K562 (cell line): ENCODE measurements around the gene CAPZA1. TPM values are rescaled to one million over a fixed set of nuclear protein-coding genes. Genes with fewer than 3 reads are reported as not detected.

Experiments
- CAMTA2 ChIP-seq: fragments of 250-450 bp; sonication (Bioruptor Pico); conservative IDR thresholded peaks from 2 replicates; pipeline ENCODE4 v1.5.1; 2022
- ETV5 ChIP-seq: sonication (generic); formaldehyde crosslinking; IDR thresholded peaks from 2 replicates; pipeline ENCODE4 v1.4.0; 2020; ENCODE audit warnings: low read depth, mild to moderate bottlenecking, missing genetic modification reagents
- FOS ChIP-seq: IDR thresholded peaks from 3 replicates; pipeline ENCODE4 v1.6.1; 2011; ENCODE audit not compliant: insufficient read length; ENCODE audit errors: extremely low read depth
- HDAC3 ChIP-seq: fragments of 450-650 bp; IDR thresholded peaks from 2 replicates; pipeline ENCODE4 v1.6.1; 2018; ENCODE audit warnings: borderline replicate concordance, mild to moderate bottlenecking, moderate library complexity; ENCODE audit not compliant: partially characterized antibody
- HMGN3 ChIP-seq: IDR thresholded peaks from 2 replicates; pipeline ENCODE4 v1.6.1; 2011; ENCODE audit warnings: borderline replicate concordance, low read depth, mild to moderate bottlenecking, mixed read lengths, low read length; ENCODE audit not compliant: insufficient read length; ENCODE audit errors: extremely low read depth
- JUN ChIP-seq, 2 experiments: sonication (generic) in 1 of 2; formaldehyde crosslinking in 1 of 2; IDR thresholded peaks; 2 replicates each; pipeline versions ENCODE4 v1.6.1 to v1.8.0; 2012 to 2022; ENCODE audit warnings: borderline replicate concordance in 2 of 2, mild to moderate bottlenecking in 2 of 2, improper control_type of control experiment in 1 of 2, low read depth in 1 of 2, low read length in 1 of 2, missing genetic modification reagents in 1 of 2
- KLF6 ChIP-seq: fragments of 250-450 bp; sonication (Bioruptor Pico); IDR thresholded peaks from 2 replicates; pipeline ENCODE4 v1.4.0; 2020; ENCODE audit warnings: mild to moderate bottlenecking, moderate library complexity, borderline replicate concordance
- MCM2 ChIP-seq: fragments of 450-650 bp; IDR thresholded peaks from 2 replicates; pipeline ENCODE4 v1.6.1; 2017; ENCODE audit warnings: low read depth, mild to moderate bottlenecking
- MEIS2 ChIP-seq: fragments of 450-650 bp; IDR thresholded peaks from 2 replicates; pipeline ENCODE4 v1.6.1; 2014; ENCODE audit warnings: mild to moderate bottlenecking; ENCODE audit not compliant: partially characterized antibody
- NCOA4 ChIP-seq: fragments of 450-650 bp; IDR thresholded peaks from 2 replicates; pipeline ENCODE4 v1.6.1; 2018; ENCODE audit warnings: mild to moderate bottlenecking; ENCODE audit not compliant: partially characterized antibody
- NR4A1 ChIP-seq, 2 experiments: fragments of 250-450 bp in 1 of 2; fragments of 450-650 bp in 1 of 2; sonication (Bioruptor Pico) in 1 of 2; IDR thresholded peaks; 2 replicates each; pipeline versions ENCODE4 v1.4.0 to v1.6.1; 2016 to 2020; ENCODE audit warnings: mild to moderate bottlenecking in 2 of 2, missing compliant biosample characterization in 1 of 2, missing genetic modification characterization in 1 of 2, moderate library complexity in 1 of 2
- POLR3G ChIP-seq: IDR thresholded peaks from 2 replicates; pipeline ENCODE4 v1.6.1; 2011; ENCODE audit not compliant: insufficient read length, insufficient replicate concordance; ENCODE audit errors: extremely low read depth
- PTRF ChIP-seq: fragments of 450-650 bp; IDR thresholded peaks from 2 replicates; pipeline ENCODE4 v1.6.1; 2016; ENCODE audit warnings: mild to moderate bottlenecking, missing genetic modification characterization, missing compliant biosample characterization
- RB1 ChIP-seq: fragments of 450-650 bp; IDR thresholded peaks from 2 replicates; pipeline ENCODE4 v1.6.1; 2017; ENCODE audit warnings: low read depth, mild to moderate bottlenecking
- SAFB ChIP-seq: fragments of 200-400 bp; formaldehyde crosslinking; IDR thresholded peaks from 2 replicates; pipeline ENCODE4 v1.6.1; 2017; ENCODE audit warnings: low read depth, low read length, borderline replicate concordance
- STAT5A ChIP-seq: IDR thresholded peaks from 2 replicates; pipeline ENCODE4 v1.6.1; 2012; ENCODE audit warnings: low read length, inconsistent platforms, borderline replicate concordance
- TCF3 ChIP-seq: sonication (generic); formaldehyde crosslinking; IDR thresholded peaks from 2 replicates; pipeline ENCODE4 v1.4.0; 2020; ENCODE audit warnings: mild to moderate bottlenecking, missing genetic modification reagents
- ZNF121 ChIP-seq: sonication (generic); formaldehyde crosslinking; conservative IDR thresholded peaks from 2 replicates; pipeline ENCODE4 v1.8.0; 2022; ENCODE audit warnings: missing genetic modification reagents
- ZNF354B ChIP-seq: fragments of 250-450 bp; sonication (Bioruptor Pico); IDR thresholded peaks from 2 replicates; pipeline ENCODE4 v1.4.0; 2020
- ZNF551 ChIP-seq: fragments of 250-450 bp; sonication (Bioruptor Pico); IDR thresholded peaks from 2 replicates; pipeline ENCODE4 v1.5.0; 2021; ENCODE audit warnings: mild to moderate bottlenecking, moderate library complexity
- ZNF644 ChIP-seq: fragments of 200-800 bp; sonication (Bioruptor generic); IDR thresholded peaks from 2 replicates; pipeline ENCODE4 v1.6.1; 2016; ENCODE audit warnings: low read depth, missing genetic modification characterization, missing compliant biosample characterization
- ZNF695 ChIP-seq: fragments of 450-650 bp; formaldehyde crosslinking; IDR thresholded peaks from 2 replicates; pipeline ENCODE4 v1.4.0; 2020; ENCODE audit warnings: mild to moderate bottlenecking, moderate library complexity
- polyA plus RNA-seq, 8 experiments: library from polyadenylated mRNA; depleted of rRNA in 4 of 8; stranded (reverse) in 5 of 8; unstranded in 3 of 8; fragments of >200 nt; fragmentation: Nextera tagmentation in 2 of 8; fragmentation: Illumina TruSeq in 1 of 8; extraction: Ambion mirVana in 2 of 8; extraction: Trizol in 1 of 8; gene quantifications; 2 replicates each; pipeline versions ENCODE4 v1.2.1 to v1.2.3, GENCODE V29; 2011 to 2014; ENCODE audit warnings: inconsistent platforms in 1 of 8, missing spikeins in 1 of 8
- total RNA-seq, 7 experiments: library from RNA; depleted of rRNA in 6 of 7; stranded (reverse); fragments of >200 nt in 6 of 7; fragmentation: Illumina TruSeq in 2 of 7; extraction: Trizol in 2 of 7; gene quantifications; 2 replicates each; pipeline versions ENCODE4 v1.2.1 to v1.2.3, GENCODE V29; 2011 to 2021; ENCODE audit warnings: low replicate concordance in 1 of 7
- TF ChIP-seq, protein P1 (sequence below): sonication (generic); formaldehyde crosslinking; IDR thresholded peaks from 2 replicates; pipeline ENCODE4 v1.8.0; 2022; ENCODE audit warnings: missing genetic modification reagents, mild to moderate bottlenecking, moderate library complexity, borderline replicate concordance
- TF ChIP-seq, protein P2 (sequence below): sonication (generic); formaldehyde crosslinking; IDR thresholded peaks from 2 replicates; pipeline ENCODE4 v1.9.0; 2022; ENCODE audit warnings: mild to moderate bottlenecking, missing genetic modification reagents
- TF ChIP-seq, protein P3 (sequence below): conservative IDR thresholded peaks from 2 replicates; pipeline ENCODE4 v1.6.1; 2011; ENCODE audit warnings: low read depth, mild to moderate bottlenecking, low read length; ENCODE audit not compliant: control insufficient read depth

CAPZA1 gene
- total and polyA plus RNA-seq, 9 of the 15 experiments (the other 6 are each of a cell fraction or from before 2014, with no cell fraction given), result 237 to 1,020 (median 306) TPM

DNA sequence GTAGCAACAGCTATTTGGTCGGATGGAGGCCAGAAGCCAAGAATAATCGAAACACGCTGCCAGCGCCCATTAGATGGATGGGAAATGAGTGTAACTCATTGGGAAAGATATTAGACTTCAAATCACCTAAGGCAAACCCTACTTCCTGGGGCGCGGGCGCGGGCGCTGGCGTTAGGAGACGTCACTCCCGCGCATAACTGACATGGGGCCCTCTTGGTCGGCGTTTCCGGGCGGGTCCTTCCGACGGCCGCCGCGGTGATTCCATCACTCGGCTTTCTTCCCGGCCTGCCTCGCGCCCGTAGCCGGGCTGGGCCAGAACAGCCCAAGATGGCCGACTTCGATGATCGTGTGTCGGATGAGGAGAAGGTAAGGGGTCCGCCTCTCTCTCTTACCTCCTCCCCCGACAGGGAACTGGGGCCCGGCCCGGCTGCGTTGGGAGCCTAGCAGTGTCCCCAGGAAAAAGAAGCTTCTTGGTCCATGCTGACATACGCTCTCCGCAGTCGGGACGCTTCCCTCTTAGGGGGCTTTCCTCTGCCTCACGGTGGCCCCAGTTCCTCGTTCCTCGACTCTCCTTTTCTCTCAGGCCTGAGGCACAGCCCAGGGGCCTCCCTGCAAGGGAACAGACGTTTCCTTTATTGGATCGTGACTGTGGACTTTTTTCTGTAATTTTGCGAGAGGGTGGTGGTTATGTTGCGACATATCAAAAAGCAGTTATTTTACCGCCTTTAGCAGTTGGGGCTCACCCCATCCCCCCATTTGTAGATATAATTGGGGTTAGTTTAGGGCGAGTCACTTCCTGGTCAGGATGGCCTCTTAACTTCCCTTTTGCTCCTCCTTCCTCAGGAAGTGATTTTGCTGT is at the start of gene CAPZA1 (continued):
- TF ChIP-seq, protein P1, sequence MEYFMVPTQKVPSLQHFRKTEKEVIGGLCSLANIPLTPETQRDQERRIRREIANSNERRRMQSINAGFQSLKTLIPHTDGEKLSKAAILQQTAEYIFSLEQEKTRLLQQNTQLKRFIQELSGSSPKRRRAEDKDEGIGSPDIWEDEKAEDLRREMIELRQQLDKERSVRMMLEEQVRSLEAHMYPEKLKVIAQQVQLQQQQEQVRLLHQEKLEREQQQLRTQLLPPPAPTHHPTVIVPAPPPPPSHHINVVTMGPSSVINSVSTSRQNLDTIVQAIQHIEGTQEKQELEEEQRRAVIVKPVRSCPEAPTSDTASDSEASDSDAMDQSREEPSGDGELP (CRISPR knock-in tag), result peak; percentile 62; the same call in 1 of the 2 replicates
- TF ChIP-seq MEIS2 (peak; percentile 87), SAFB (no peak), RB1 (peak; percentile 81), JUN (IDR thresholded peaks at IDR 0.05; ENCODE audit: borderline replicate concordance, low read depth, low read length) (peak; percentile 74; the same call in 1 of the 2 replicates), JUN (CRISPR knock-in tag; IDR thresholded peaks at IDR 0.05; ENCODE audit: borderline replicate concordance) (peak; percentile 40; the same call in 1 of the 2 replicates), ZNF551 (CRISPR knock-in tag) (no peak), ETV5 (peak; percentile 94), TCF3 (CRISPR knock-in tag) (peak; percentile 40), FOS (no peak), HDAC3 (no peak), CAMTA2 (no peak), MCM2 (no peak), POLR3G (no peak), NCOA4 (no peak), ZNF695 (CRISPR knock-in tag) (peak; percentile 58; the same call in 1 of the 2 replicates), STAT5A (peak; percentile 6; the same call in 1 of the 2 replicates), HMGN3 (peak; percentile 97), ZNF121 (CRISPR knock-in tag) (no peak), ZNF354B (CRISPR knock-in tag) (0 out of 2 replicates have a peak, but pooled peaks have one; percentile 12), KLF6 (CRISPR knock-in tag) (peak; percentile 62; the same call in 1 of the 2 replicates), PTRF (no peak), ZNF644 (tag) (no peak), NR4A1 (CRISPR knock-in tag; IDR thresholded peaks at IDR 0.05) (no peak; the same call in 1 of the 2 replicates), NR4A1 (tag; IDR thresholded peaks at IDR 0.05) (0 out of 2 replicates have a peak, but pooled peaks have one; percentile 56)
- TF ChIP-seq, protein P2, sequence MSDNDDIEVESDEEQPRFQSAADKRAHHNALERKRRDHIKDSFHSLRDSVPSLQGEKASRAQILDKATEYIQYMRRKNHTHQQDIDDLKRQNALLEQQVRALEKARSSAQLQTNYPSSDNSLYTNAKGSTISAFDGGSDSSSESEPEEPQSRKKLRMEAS (CRISPR knock-in tag), result no peak
- TF ChIP-seq, protein P3, sequence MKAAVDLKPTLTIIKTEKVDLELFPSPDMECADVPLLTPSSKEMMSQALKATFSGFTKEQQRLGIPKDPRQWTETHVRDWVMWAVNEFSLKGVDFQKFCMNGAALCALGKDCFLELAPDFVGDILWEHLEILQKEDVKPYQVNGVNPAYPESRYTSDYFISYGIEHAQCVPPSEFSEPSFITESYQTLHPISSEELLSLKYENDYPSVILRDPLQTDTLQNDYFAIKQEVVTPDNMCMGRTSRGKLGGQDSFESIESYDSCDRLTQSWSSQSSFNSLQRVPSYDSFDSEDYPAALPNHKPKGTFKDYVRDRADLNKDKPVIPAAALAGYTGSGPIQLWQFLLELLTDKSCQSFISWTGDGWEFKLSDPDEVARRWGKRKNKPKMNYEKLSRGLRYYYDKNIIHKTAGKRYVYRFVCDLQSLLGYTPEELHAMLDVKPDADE, result peak; percentile 88
